Activated CD4-positive, alpha-beta T cell treated with anti-CD3 and anti-CD28 coated beads for 1 hour (primary cell): ENCODE data around the gene ABCG1.
A peak's percentile ranks its signal among the peaks of the same experiment; 100 is the strongest.

ENCODE experiments used
- DNase-seq: peaks from one replicate; pipeline ENCODE4 v3.0.0-alpha.2; 2020

ABCG1 gene

DNA sequence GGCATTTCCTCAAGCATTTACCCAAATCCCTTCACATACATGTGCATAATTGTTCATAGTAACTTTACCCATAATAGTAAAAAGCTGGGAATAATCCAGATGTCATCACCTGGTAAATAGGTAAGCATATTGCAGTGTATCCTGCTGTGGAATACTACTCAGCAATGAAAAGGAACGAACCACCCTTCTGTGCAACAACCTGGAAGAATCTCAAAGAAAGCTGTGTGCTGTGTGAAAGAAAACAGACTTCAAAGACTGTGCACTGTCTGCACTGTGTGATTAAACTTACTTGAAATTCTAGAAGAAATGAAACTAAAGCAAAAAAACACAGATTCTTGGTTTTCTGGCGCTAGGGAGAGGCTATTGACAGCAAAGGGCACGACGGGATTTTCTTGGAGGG is 118.3 kb downstream of the ABCG1 start:
- no peak for DNase-seq

DNA sequence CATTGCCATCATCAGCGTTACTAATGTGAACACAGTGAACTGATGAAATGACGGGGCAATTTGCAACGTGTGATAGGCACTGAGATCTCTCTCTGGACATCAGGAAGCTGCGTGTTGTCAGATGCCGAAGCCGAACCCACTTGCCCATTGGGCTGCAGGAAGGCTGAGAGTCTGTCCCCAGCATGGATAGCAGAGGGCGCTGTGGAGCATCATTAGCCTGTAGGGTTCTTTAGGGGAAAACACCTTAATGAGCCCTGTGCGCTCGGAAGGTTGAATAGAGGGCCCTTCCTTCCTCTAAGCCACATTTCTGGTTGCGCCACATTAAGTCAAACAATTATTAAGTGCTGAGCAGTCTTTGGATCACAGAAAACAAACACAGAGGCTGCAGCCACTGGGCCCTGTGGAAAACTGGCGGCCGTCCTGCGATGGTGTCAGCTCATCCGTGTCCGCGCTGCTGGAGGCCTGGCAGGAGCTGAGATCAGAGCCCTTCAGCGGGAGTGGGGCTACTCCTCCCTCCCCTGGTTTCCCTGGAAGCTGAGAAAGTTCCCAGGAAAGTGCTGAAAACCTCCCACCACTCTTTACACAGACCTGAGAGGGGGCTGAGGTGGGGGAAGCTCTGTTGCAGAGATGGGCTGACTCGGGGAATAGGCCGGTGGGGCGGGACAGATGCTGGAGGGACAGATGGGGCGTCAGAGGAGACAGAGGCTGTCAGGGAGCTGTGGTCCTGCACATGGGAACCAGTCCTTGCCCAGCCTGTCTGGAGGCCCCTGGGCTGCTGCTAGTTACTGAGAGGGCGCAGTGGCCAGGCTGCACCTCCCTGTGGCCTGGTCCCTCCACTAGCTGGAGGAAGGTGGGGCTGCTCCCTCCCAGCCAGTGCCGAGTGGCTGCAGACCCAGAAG is 119.1 kb downstream of the ABCG1 start:
- peak; percentile 79 for DNase-seq

DNA sequence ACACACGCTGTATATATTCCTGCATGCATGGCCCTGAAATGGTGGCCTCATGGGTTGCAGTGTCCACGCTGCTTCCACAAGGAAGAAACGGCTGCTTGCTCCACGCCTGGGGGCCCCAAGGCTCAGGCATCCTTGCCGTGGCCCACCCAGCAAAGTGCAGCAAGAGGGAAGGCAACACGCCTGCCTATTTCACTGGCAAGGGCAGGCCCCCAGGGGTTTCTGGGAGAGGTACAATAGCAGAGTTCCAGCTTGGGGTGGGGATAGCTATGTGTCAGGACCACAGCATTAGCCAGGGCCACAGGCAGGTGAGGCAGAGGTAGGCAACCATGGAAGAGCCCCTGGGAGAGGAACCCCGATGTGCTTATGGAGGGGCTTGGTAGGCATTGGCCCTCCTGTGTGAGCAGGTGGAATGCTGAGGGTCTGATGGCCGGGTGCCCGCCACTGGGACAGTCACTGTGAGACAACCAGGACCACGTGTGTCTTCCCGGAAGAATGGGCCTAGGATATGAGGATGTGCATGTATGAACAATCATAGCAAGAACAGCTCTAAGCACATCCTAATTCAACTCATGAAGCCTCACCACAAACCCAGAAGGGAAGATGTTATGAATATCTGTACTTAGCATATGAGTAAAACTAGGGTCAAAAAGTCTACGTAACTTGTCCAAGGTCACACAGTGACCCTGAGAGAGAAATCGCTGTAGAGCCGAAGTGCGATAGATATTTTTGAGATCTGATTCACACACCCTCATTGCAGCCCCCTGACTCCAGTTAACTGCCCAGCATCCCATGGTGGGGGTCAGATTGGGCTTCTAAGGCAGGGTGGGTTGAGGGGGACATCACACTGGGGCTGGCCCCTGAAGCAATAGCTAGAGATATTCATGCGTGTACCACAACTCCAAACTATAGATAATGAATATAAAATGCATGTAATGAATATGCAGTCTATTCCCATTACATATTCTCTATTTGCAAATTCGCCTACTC is 120.1 kb downstream of the ABCG1 start:
- DNase-seq, result no peak

DNA sequence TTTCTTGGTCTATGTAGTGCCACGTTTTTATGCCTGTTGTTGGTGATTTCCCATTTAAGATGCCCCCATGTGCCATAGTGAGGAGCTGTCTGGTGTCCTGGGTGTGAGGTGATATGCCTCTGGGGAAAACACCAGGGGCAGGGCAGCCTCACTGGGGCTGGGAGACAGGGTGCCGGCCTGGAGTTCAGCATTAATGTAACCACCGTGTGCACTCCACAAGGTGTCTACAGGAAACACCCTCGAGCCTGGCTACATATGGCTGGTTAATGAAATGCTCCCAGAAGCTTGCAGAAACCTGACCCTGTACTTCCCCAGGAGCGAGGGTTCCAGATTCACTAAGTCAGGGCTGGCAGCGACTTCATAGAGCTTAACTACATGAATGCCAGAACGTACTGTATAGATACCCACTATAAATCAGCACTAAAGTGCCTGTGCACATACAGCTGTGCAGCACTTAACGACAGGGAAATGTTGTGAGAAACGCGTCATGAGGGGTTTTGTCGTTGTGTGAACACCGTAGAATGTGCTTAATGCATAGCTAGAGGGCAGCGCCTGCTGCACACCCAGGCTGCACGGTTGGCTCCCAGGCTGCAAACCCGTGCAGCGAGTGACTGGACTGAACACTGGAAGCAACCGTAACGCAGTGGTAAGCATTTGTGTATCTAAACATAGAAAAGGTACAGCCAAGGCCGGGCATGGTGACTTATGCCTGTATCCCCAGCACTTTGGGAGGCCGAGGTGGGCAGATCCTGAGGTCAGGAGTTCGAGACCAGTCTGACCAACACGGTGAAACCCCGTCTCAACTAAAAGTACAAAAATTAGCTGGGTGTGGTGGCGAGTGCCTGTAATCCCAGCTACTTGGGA is 121.5 kb downstream of the ABCG1 start:
- no peak for DNase-seq

DNA sequence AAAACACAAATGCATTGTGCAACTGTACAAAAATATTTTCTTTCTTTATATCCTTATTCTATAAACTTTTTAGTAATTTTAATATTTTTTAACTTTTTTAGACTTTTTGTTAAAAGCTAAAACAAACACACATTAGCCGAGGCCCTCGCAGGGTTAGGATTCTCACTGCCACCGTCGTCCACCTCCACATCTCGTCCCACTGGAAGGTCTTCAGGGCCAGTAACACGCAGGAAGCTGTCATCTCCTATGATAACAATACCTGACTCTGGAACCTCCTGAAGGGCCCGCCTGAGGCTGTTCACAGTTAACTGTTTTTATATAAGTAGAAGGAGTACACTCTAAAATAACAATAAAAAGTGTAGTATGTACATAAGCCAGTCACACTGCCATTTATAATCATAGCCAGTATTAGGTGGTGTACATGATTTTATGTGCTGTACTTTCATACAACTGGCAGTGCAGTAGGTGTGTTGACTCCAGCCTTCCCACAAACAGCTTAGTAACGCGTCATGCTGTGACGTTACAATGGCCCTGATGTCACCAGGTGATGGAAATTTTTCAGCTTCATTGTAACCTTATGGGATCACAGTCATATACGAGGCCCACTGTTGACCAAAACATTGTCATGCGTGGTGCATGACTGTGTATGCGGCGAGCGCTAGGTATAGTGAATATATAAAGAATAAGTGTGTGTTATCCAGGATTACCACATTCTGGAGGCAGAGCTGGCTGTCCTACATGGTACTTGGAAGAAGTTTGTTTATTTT is 123.0 kb downstream of the ABCG1 start:
- DNase-seq, result no peak

DNA sequence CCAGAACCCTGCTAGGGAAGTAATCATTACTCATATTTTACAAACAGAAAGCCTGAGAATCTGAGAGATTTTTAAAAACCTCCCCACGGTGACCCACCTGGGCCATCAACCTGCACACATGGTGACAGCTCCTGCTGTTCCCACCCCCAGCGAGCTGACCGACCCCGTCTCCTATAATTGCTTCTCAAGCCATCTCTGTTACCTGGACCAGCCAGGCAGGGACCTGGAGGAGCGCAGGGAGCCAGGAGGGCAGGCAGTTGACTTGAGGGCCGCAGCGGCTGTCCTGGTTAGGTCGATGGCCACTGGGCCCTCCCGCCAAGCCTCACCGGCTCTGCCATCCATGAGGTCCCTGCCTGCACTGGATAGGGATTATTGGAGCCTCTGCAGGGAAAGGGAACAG is 124.2 kb downstream of the ABCG1 start:
- DNase-seq, result no peak

DNA sequence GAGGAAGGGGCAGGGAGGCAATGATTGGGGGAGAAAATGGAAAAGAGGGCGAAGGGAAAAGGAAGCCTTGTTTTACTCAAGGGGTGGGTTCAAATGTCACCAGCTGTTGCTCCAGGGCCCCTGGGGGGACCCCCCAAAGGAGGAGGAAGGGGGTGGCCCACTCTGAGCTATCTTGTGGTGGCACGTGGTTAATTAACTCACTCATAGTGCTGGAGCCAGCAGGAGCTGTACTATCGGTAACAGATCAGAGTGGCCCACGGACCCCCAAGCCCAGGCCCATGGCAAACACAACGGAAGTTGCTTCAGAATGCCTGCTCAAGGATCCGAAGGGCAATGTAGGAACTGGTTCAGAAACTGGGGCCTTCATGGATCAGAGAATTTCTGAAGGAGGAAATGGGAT is 124.6 kb downstream of the ABCG1 start:
- no peak for DNase-seq

DNA sequence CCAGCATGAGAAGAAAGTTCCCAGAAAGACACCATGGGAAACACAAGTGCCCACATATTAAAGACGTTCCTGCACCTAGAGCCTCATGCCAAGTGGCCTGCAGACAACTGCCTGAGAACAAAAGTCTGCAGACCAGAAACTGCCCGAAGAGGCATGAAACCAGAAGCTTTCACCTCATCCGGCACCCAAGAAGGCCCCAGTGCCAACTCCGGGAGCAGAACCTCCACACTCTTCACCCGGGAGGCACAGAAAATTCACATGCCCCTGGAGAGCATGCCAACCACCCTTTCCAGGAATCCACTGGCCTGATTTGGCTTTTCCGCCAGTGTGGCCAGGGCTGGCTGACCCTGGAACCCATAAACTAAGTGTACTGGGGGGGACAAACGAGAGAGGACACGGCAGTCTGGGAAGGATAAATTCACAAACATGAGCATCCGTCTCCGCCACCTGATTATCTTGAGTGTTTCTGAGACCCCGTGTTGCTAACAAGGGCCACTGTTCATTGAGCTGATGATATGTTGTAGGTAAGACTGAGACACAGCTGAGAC is 125.1 kb downstream of the ABCG1 start:
- no peak for DNase-seq

DNA sequence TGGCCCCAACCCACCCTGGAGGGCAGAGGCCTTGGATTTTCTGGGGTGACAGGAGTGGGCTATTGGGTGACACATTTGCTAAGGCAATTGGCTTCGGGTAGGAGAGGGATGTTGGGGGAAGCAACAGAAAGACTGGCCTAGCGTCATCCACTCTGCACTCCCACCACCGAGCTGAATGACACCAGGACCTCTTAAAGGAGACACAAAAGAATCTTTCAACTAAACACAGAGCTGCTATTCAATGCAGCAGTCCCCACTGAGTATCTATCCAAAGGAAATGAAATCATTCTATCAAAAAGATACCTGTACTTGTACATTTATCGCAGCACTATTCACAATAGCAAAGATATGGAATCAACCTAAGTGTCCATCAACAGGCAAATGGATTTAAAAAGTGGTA is 125.7 kb downstream of the ABCG1 start:
- no peak for DNase-seq

DNA sequence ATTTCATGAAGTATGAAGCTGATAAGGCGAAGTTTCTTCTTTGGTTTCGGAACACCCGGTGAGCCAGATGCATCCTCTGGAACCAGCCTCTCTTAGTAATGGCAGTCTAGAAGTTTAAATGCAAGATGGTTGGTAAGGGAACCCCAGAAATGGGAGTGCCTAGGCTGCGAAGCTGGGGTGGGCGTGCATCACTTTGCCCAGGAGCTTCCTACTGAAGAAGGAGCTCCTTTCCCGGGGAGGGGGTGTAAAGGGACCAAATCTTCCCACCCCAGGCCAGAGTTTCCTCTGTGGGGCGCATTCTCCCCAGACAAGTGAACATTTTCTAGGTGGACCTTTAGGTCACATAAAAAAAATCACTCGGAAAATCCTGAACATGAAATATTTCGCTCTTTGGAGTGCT is 127.5 kb downstream of the ABCG1 start:
- DNase-seq, result no peak
